GM19395 (cell line): ENCODE data around the gene ARSG.

Source experiments
- ATAC-seq: cut with Tn5 transposase; IDR thresholded peaks from one replicate; pipeline ENCODE4 v1.9.1; 2021; ENCODE audit warnings: mild to moderate bottlenecking, moderate library complexity; ENCODE audit not compliant: unreplicated experiment

The ARSG gene

GRCh38 chr17:68463211-68464019 lies 172.1 kb downstream of the ARSG start:
- ATAC-seq = no peak

GRCh38 chr17:68468334-68468733 lies 177.0 kb downstream of the ARSG start:
- no peak for ATAC-seq

- ATAC-seq = no peak
Observed at GRCh38 chr17:68468788-68469187, 177.5 kb downstream of the ARSG start.
